WERI-Rb-1 (cell line): ENCODE data around the gene OR6C2.
"Not testable (repeated sequence)": the region's sequence is repeated elsewhere in the genome, so short reads cannot be mapped to it uniquely, and the experiment has no call there.

Experiments used
- DNase-seq: peaks from one replicate; pipeline ENCODE4 v3.0.0-alpha.2; 2020
- H3K27ac ChIP-seq: fragments of 250-450 bp; sonication (Bioruptor Pico); 2 replicates; pipeline ENCODE4 v1.5.1; 2020; ENCODE audit warnings: mild to moderate bottlenecking, moderate library complexity
- H3K27me3 ChIP-seq: fragments of 250-450 bp; sonication (Bioruptor Pico); 2 replicates; pipeline ENCODE4 v1.5.1; 2021; ENCODE audit warnings: mild to moderate bottlenecking, low read depth, moderate library complexity; ENCODE audit not compliant: insufficient read depth, severe bottlenecking
- H3K36me3 ChIP-seq: fragments of 250-450 bp; sonication (Bioruptor Pico); 2 replicates; pipeline ENCODE4 v1.5.1; 2020; ENCODE audit warnings: mild to moderate bottlenecking, moderate library complexity
- H3K4me3 ChIP-seq: 2 replicates; pipeline ENCODE4 v1.5.1; 2011; ENCODE audit warnings: low read depth, mild to moderate bottlenecking, control low read depth, low read length
- H3K9me3 ChIP-seq: fragments of 250-450 bp; sonication (Bioruptor Pico); 2 replicates; pipeline ENCODE4 v1.5.1; 2021; ENCODE audit warnings: mild to moderate bottlenecking, moderate library complexity; ENCODE audit not compliant: severe bottlenecking
- CTCF ChIP-seq: IDR thresholded peaks from 2 replicates; pipeline ENCODE4 v1.5.1; 2011; ENCODE audit warnings: low read depth, mild to moderate bottlenecking, control low read depth, inconsistent platforms, low read length

Gene OR6C2

GRCh38 chr12:55416961-55417360, 26.9 kb upstream of the OR6C2 start:
- Histone ChIP-seq H3K4me3 (no peak overlapping the region), H3K36me3 (no peaks in the 10 kb centered on the region), H3K9me3 (no peaks in the 10 kb centered on the region), H3K27ac (no peak overlapping the region), H3K27me3 (peaks cover 45% of the 10 kb centered on the region)
- DNase-seq = no peak
- TF ChIP-seq CTCF = no peak

DNA sequence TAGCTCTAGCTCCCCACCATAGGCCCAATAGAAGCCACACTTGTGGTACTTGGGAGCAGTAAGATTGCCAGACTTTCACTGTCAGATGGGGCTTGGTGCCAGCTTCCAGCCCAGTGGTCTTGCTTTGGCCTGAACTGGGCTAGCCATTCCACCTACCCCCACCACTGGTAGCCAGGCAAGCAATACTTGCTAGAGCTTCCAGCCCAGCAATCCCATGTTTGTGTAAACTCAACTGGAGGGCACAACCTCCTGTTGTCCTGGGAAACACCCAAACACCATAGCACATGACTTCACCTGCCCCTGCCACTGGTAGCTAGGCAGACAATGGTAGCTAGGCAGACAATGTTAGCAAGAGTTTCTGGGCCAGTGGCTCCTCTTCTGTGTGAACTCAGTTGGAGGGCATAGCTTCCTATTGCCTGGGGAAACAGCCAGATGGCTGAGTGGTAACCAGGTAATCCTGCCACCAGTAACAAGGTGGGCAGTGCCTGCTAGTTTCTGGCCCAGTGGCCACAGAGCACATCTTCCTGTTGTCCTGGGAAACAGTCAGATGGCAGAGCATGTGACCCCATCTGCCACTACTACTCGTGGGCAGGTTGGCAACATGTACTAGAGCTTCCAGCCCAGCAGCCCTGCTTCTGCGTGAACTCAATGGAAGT, 23.4 kb upstream of the OR6C2 start:
- no peak for DNase-seq
- no peaks in the 10 kb centered on the region for H3K9me3 ChIP-seq
- H3K4me3 ChIP-seq = no peak overlapping the region
- no peak for TF ChIP-seq CTCF
- H3K36me3 ChIP-seq = no peaks in the 10 kb centered on the region
- H3K27ac ChIP-seq = no peak overlapping the region
- peaks cover 32% of the 10 kb centered on the region for H3K27me3 ChIP-seq

DNA sequence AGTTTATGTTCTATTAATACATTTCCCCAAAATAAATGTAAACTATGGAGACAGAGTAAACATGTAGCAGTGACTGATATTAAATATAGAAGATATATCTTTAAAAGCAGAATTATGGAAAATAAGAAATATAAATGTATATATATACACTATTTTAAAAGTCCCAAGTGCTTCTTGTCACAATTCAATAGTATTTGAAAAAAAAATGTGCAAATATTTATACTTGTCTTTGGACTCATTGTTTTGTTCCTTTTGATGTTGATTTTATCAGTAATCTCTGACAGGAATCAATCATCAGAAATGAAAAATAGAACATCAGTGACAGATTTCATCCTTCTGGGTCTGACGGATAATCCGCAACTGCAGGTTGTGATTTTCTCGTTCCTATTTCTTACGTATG, 17.9 kb upstream of the OR6C2 start, which contains the start of gene OR6C76:
TSS of gene OR6C76 (plus strand) at position 301 of the 400 bp plus-strand sequence. CDS start at position 301, 0 bp downstream.
- H3K27ac ChIP-seq = no peak within 1 kb of the TSS
- H3K27me3 ChIP-seq = peaks cover 4% of the 10 kb centered on the region
- no peak for TF ChIP-seq CTCF

DNA sequence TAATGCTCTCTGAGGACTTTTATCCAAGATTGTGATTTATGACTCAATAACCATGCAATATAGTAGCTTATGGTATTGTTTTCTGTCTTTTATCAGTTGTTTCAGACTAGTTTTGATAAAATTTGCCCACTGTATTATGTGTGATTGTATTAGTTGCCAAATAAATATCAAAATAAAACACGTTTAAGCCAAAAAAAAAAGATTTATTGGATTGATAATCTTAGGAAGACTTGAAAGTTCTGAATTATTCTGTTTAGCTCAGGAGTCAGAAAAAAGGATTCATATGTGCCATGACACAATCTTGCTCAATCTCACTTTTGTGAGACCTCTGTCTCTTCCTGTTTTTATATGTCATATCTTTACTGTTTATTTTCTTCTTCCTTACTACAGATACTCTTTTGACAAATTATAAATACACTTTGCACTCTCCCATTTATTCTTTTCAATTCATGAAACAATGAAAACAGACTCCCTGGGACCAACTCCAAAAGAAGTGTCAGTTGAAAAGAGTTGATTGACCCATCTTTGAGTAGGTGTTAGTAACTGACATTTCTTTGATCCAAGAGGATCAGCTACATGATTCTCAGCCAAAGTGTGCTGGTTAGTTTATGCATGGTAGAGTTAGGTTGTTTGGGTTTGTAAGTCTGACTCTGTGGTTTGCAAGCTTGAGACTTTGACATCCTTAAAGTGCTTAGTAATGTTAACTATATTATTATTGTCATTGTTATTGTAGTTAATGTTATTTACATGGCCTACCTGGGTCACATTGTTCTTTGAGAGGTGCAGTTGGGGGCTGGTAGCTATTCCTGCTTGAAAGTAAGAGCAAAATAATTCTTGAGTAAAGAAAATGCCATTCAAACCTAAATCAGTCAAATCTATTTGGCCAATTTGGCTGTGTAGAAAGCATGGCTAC, 15.3 kb upstream of the OR6C2 start:
- TF ChIP-seq CTCF = no peak
- Histone ChIP-seq H3K9me3 (no peaks in the 10 kb centered on the region), H3K27ac (no peak overlapping the region), H3K4me3 (no peak overlapping the region), H3K27me3 (no peaks in the 10 kb centered on the region), H3K36me3 (no peaks in the 10 kb centered on the region)
- no peak for DNase-seq

More for the DNA sequence above, 17.9 kb upstream of the OR6C2 start, which contains the start of gene OR6C76:
- Histone ChIP-seq H3K9me3 (no peaks in the 10 kb centered on the region), H3K4me3 (no peak within 1 kb of the TSS), H3K36me3 (no peaks in the 10 kb centered on the region)
- DNase-seq = no peak

DNA sequence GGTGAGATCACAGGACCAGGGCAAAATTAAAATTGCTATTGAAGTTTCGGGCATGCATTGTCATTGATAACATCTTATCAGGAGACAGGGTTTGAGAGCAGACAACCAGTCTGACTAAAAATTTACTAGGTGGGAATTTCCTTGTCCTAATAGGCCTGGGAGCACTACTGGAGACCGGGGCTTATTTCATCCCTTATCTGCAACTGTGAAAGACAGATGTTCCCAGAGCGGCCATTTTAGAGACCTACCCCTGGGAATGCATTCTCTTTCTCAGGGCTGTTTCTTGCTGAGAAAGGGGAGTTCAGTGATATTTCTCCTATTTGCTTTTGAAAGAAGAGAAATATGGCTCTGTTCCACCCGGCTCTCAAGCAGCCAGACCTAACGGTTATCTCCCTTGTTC, 2.6 kb upstream of the OR6C2 start:
- not testable (repeated sequence) for H3K36me3 ChIP-seq, DNase-seq, H3K9me3 ChIP-seq, H3K4me3 ChIP-seq, H3K27ac ChIP-seq
- H3K27me3 ChIP-seq = peaks cover 18% of the 10 kb centered on the region

- no peaks in the 10 kb centered on the region for H3K9me3 ChIP-seq
- H3K36me3 ChIP-seq = no peaks in the 10 kb centered on the region
- no peak overlapping the region for H3K27ac ChIP-seq
- H3K4me3 ChIP-seq = no peak overlapping the region
- peaks cover 28% of the 10 kb centered on the region for H3K27me3 ChIP-seq
- DNase-seq = no peak
- TF ChIP-seq CTCF = no peak
These were observed 1.5 kb downstream of the OR6C2 start for GRCh38 chr12:55445357-55445756.
